H1 (cell line): ENCODE results near the gene SLC2A5.
"Not testable (repeated sequence)": the region's sequence is repeated elsewhere in the genome, so short reads cannot be mapped to it uniquely, and the experiment has no call there.

Experiments used
- CTCF ChIP-seq, 3 experiments: IDR thresholded peaks; 1 replicate in 2 of 3; 2 replicates in 1 of 3; pipeline versions ENCODE4 v1.5.1 to v1.6.1; 2011; ENCODE audit warnings: low read length in 3 of 3, mild to moderate bottlenecking in 3 of 3, inconsistent platforms in 2 of 3, low read depth in 1 of 3, moderate library complexity in 1 of 3; ENCODE audit not compliant: insufficient read depth in 1 of 3; ENCODE audit errors: control extremely low read depth in 1 of 3
- EP300 ChIP-seq, 2 experiments: IDR thresholded peaks; 1 replicate in 1 of 2; 2 replicates in 1 of 2; pipeline ENCODE4 v1.6.1; 2011 to 2012; ENCODE audit warnings: low read depth in 2 of 2, low read length in 2 of 2, mild to moderate bottlenecking in 2 of 2, borderline replicate concordance in 1 of 2, inconsistent platforms in 1 of 2, moderate library complexity in 1 of 2
- POLR2AphosphoS5 ChIP-seq: IDR thresholded peaks from 2 replicates; pipeline ENCODE4 v1.6.1; 2011; ENCODE audit warnings: low read depth, low read length
- TAF1 ChIP-seq: IDR thresholded peaks from 2 replicates; pipeline ENCODE4 v1.6.1; 2011; ENCODE audit warnings: mild to moderate bottlenecking, low read depth, low read length
- USF2 ChIP-seq: IDR thresholded peaks from 2 replicates; pipeline ENCODE4 v1.6.1; 2011; ENCODE audit warnings: low read length, improper control_type of control experiment

DNA sequence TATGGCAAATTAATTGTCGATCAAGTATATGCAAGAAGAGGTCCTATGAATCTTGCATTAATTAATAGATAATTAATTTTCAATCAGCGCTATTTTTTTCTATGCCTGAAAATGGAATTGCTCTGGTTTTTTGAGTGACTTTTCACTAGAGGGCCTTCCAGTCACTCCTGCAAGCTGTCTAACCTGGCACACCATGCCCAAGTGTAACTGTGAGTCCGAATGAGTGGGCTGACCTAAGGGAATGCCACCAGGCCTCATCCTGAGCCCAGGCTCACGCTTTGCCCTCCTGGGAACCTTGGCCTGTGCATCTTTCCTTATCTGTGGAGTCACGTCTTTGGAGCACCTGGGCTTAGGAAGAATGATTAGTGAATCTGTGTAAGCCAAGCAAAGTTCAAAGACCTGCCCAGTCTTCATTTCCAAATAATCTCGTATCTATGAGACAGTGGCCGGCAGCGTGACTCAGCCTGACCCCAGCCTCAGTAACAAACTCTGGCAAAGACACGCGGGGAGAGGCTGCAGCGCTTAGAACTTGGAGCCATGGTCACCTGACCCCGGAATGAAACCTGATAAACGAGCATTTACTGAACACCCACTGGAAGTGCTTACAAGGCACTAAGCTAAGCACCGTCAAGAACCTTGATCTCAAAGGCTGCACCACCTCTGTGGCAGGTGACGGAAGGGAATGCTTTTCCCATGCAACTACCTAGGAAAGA, 47.3 kb downstream of the SLC2A5 start:
- not testable (repeated sequence) for TF ChIP-seq TAF1; EP300 (IDR thresholded peaks at IDR 0.05; ENCODE audit: borderline replicate concordance in 1 of 2, low read depth in 2 of 2, low read length in 2 of 2); POLR2AphosphoS5; CTCF (IDR thresholded peaks at IDR 0.05; ENCODE audit: control extremely low read depth in 1 of 3, insufficient read depth in 1 of 3, low read depth in 1 of 3, low read length in 3 of 3); USF2
